HUES48 (cell line): Measurements from ENCODE around the gene APOBEC3H.

Experiments used
- H3K27ac ChIP-seq: one replicate; pipeline ENCODE4 v1.7.0; 2013; ENCODE audit warnings: low read depth, low read length, inconsistent platforms
- H3K27me3 ChIP-seq: 2 replicates; pipeline ENCODE4 v1.6.1; 2013; ENCODE audit warnings: mild to moderate bottlenecking, low read length; ENCODE audit not compliant: control insufficient read depth, insufficient read depth
- H3K36me3 ChIP-seq: 2 replicates; pipeline ENCODE4 v1.6.1; 2013; ENCODE audit warnings: low read length; ENCODE audit not compliant: control insufficient read depth, insufficient read depth
- H3K4me1 ChIP-seq: 2 replicates; pipeline ENCODE4 v1.6.1; 2013; ENCODE audit warnings: mild to moderate bottlenecking, low read length; ENCODE audit not compliant: control insufficient read depth, insufficient read depth
- H3K4me3 ChIP-seq: 2 replicates; pipeline ENCODE4 v1.5.1; 2013; ENCODE audit warnings: mild to moderate bottlenecking, low read depth, low read length
- H3K9ac ChIP-seq: 2 replicates; pipeline ENCODE4 v1.6.1; 2013; ENCODE audit warnings: mild to moderate bottlenecking, low read depth, low read length, moderate library complexity
- H3K9me3 ChIP-seq: 2 replicates; pipeline ENCODE4 v1.6.1; 2013; ENCODE audit warnings: low read length; ENCODE audit not compliant: control insufficient read depth, insufficient read depth

Gene APOBEC3H

GRCh38 chr22:39130152-39130704 lies 33.2 kb downstream of the APOBEC3H start:
- Histone ChIP-seq H3K9me3 (no peaks in the 10 kb centered on the region), H3K27me3 (no peaks in the 10 kb centered on the region), H3K9ac (no peak overlapping the region), H3K4me3 (no peak overlapping the region), H3K27ac (no peak overlapping the region), H3K36me3 (no peaks in the 10 kb centered on the region), H3K4me1 (peaks cover 12% of the 10 kb centered on the region)

GRCh38 chr22:39130892-39131855 lies 34.1 kb downstream of the APOBEC3H start:
- no peaks in the 10 kb centered on the region for H3K9me3 ChIP-seq
- peaks cover 12% of the 10 kb centered on the region for H3K4me1 ChIP-seq
- H3K27me3 ChIP-seq, result no peaks in the 10 kb centered on the region
- no peaks in the 10 kb centered on the region for H3K36me3 ChIP-seq
- H3K4me3 ChIP-seq, result no peak overlapping the region
- peak overlapping the region; percentile 23 for H3K27ac ChIP-seq
- no peak overlapping the region for H3K9ac ChIP-seq

GRCh38 chr22:39132281-39132680 lies 35.2 kb downstream of the APOBEC3H start:
- H3K36me3 ChIP-seq, result no peaks in the 10 kb centered on the region
- peaks cover 12% of the 10 kb centered on the region for H3K4me1 ChIP-seq
- H3K27ac ChIP-seq, result no peak overlapping the region
- H3K4me3 ChIP-seq, result no peak overlapping the region
- H3K9ac ChIP-seq, result no peak overlapping the region
- H3K27me3 ChIP-seq, result no peaks in the 10 kb centered on the region
- H3K9me3 ChIP-seq, result no peaks in the 10 kb centered on the region

GRCh38 chr22:39132871-39133524 lies 36.0 kb downstream of the APOBEC3H start:
- Histone ChIP-seq H3K27ac (no peak overlapping the region), H3K4me1 (peaks cover 12% of the 10 kb centered on the region), H3K4me3 (no peak overlapping the region), H3K27me3 (no peaks in the 10 kb centered on the region), H3K9me3 (no peaks in the 10 kb centered on the region), H3K9ac (no peak overlapping the region), H3K36me3 (no peaks in the 10 kb centered on the region)

GRCh38 chr22:39133871-39134270 lies 36.8 kb downstream of the APOBEC3H start:
- Histone ChIP-seq H3K9me3 (no peaks in the 10 kb centered on the region), H3K4me3 (no peak overlapping the region), H3K9ac (no peak overlapping the region), H3K4me1 (peaks cover 12% of the 10 kb centered on the region), H3K27me3 (no peaks in the 10 kb centered on the region), H3K27ac (no peak overlapping the region), H3K36me3 (no peaks in the 10 kb centered on the region)

- H3K4me3 ChIP-seq, result no peak overlapping the region
- H3K9me3 ChIP-seq, result no peaks in the 10 kb centered on the region
- no peaks in the 10 kb centered on the region for H3K27me3 ChIP-seq
- no peak overlapping the region for H3K27ac ChIP-seq
- H3K36me3 ChIP-seq, result no peaks in the 10 kb centered on the region
- peaks cover 12% of the 10 kb centered on the region for H3K4me1 ChIP-seq
- H3K9ac ChIP-seq, result no peak overlapping the region
Observed at GRCh38 chr22:39134366-39135091, 37.5 kb downstream of the APOBEC3H start.

GRCh38 chr22:39135092-39135896 lies 38.2 kb downstream of the APOBEC3H start:
- Histone ChIP-seq H3K9ac (no peak overlapping the region), H3K27me3 (no peaks in the 10 kb centered on the region), H3K4me3 (no peak overlapping the region), H3K27ac (no peak overlapping the region), H3K9me3 (no peaks in the 10 kb centered on the region), H3K4me1 (peaks cover 12% of the 10 kb centered on the region), H3K36me3 (no peaks in the 10 kb centered on the region)

- no peaks in the 10 kb centered on the region for H3K9me3 ChIP-seq
- no peak overlapping the region for H3K4me3 ChIP-seq
- no peak overlapping the region for H3K9ac ChIP-seq
- H3K27me3 ChIP-seq, result no peaks in the 10 kb centered on the region
- no peak overlapping the region for H3K27ac ChIP-seq
- peaks cover 3% of the 10 kb centered on the region for H3K4me1 ChIP-seq
- no peaks in the 10 kb centered on the region for H3K36me3 ChIP-seq
Observed at GRCh38 chr22:39136317-39136716, 39.3 kb downstream of the APOBEC3H start.

- H3K27ac ChIP-seq, result no peak overlapping the region
- H3K4me3 ChIP-seq, result no peak overlapping the region
- no peaks in the 10 kb centered on the region for H3K27me3 ChIP-seq
- H3K9ac ChIP-seq, result no peak overlapping the region
- H3K36me3 ChIP-seq, result no peaks in the 10 kb centered on the region
- H3K4me1 ChIP-seq, result peaks cover under 1% of the 10 kb centered on the region; the same call in 1 of the 2 replicates
- H3K9me3 ChIP-seq, result no peaks in the 10 kb centered on the region
Observed at GRCh38 chr22:39138357-39138997, 41.4 kb downstream of the APOBEC3H start.

GRCh38 chr22:39139933-39140332 lies 42.9 kb downstream of the APOBEC3H start:
- H3K4me1 ChIP-seq, result peaks cover 13% of the 10 kb centered on the region
- H3K27ac ChIP-seq, result no peak overlapping the region
- no peaks in the 10 kb centered on the region for H3K9me3 ChIP-seq
- no peak overlapping the region for H3K9ac ChIP-seq
- no peaks in the 10 kb centered on the region for H3K36me3 ChIP-seq
- H3K27me3 ChIP-seq, result no peaks in the 10 kb centered on the region
- no peak overlapping the region for H3K4me3 ChIP-seq
